Measurements from ENCODE around the gene VAMP2.

- no peak for TF ChIP-seq CTCF (IDR thresholded peaks at IDR 0.05; ENCODE audit: low read depth, low read length)
- TF ChIP-seq EZH2phosphoT487 (IDR thresholded peaks at IDR 0.05; ENCODE audit: low read depth) = no peak
Observed at GRCh38 chr17:8190506-8190905, 27.8 kb upstream of the VAMP2 start.

All from OCI-LY3 (cell line).